22Rv1 (cell line): ENCODE data around the gene MDFIC.

Experiments used
- CTCF ChIP-seq: fragments of 450-650 bp; IDR thresholded peaks from 2 replicates; pipeline ENCODE4 v1.5.1; 2017; ENCODE audit warnings: mild to moderate bottlenecking
- ZFX ChIP-seq: fragments of 450-650 bp; IDR thresholded peaks from 2 replicates; pipeline ENCODE4 v1.6.1; 2017; ENCODE audit warnings: antibody characterized with exemption, borderline replicate concordance

- no peak for TF ChIP-seq CTCF
- no peak for TF ChIP-seq ZFX
Observed at GRCh38 chr7:115013886-115014285, 92.0 kb downstream of the MDFIC start.
